T-helper 2 cell treated with Interferon-gamma antibody and Interleukin-4, amounts not matched to agents 5 μg/mL and 100 μg/mL, for 36 hours (primary cell): Measurements from ENCODE around the gene SERGEF.

Source experiments
- DNase-seq: peaks from one replicate; pipeline ENCODE4 v3.0.0; 2021; ENCODE audit warnings: low spot score
- H3K27ac Mint-ChIP-seq: one replicate; pipeline ENCODE4 v1.8.0; 2021; ENCODE audit warnings: mild to moderate bottlenecking, mixed read lengths
- H3K27me3 Mint-ChIP-seq: one replicate; pipeline ENCODE4 v1.8.0; 2021; ENCODE audit warnings: low read depth, mixed read lengths
- H3K36me3 Mint-ChIP-seq: one replicate; pipeline ENCODE4 v1.8.0; 2021; ENCODE audit warnings: low read depth, mixed read lengths
- H3K4me1 Mint-ChIP-seq: one replicate; pipeline ENCODE4 v1.8.0; 2021; ENCODE audit warnings: low read depth, mixed read lengths
- H3K4me3 Mint-ChIP-seq: one replicate; pipeline ENCODE4 v1.8.0; 2022; ENCODE audit warnings: mild to moderate bottlenecking, moderate library complexity, mixed read lengths
- H3K9me3 Mint-ChIP-seq: one replicate; pipeline ENCODE4 v1.8.0; 2021; ENCODE audit warnings: mixed read lengths

SERGEF gene

DNA sequence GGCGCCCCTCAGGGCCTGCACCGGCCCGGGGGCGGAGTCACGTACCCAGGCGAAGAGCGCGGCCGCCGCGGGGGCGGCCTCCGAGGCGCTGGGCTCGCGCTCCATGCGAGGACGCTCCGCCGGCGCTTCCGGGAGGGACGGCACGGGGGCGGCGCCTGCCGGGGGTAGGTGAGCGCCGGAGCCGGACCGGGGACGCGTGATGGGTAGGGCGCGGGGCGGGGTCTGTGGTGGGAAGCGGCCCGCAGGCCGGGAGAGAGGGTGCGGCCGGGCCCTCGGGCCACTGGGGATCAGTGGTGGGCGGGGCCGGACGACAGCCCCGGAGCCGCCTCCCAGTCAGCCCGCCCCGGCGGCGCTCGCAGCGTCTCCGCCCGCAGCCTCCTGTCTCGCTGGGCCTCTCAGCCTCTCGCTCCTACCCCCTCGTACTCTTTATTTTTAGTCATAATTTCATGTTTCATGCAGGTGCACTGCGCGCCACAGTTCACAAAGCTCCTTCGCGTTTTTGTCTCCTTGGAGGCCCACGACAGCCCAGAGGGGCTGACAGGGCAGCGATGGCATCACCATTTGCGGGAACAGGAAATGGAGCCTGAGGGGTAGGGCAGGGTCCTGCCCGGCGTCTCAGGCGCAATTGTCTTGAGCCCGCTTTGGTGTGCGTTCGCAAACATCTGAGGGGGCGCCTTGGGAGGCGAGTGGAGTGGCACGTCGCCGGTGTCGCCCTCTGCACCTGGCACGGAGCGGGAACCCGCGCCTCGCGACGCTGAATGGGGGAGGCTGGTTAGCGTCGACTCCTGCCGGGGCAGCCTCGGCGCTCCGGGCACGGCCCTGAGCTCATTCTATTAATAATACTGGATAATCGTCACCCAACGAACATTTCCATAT is at the start of gene SERGEF:
TSS of gene SERGEF (minus strand) at position 142 of the 876 bp plus-strand sequence. CDS start at position 105, 37 bp downstream.
- H3K27me3 Mint-ChIP-seq = no peaks in the 10 kb centered on the region
- peak within 1 kb of the TSS; percentile 98 for H3K27ac Mint-ChIP-seq
- H3K9me3 Mint-ChIP-seq = no peaks in the 10 kb centered on the region
- DNase-seq = peak; percentile 95
- peaks cover 4% of the 10 kb centered on the region for H3K36me3 Mint-ChIP-seq
- peak within 1 kb of the TSS; percentile 97 for H3K4me3 Mint-ChIP-seq
- peaks cover 31% of the 10 kb centered on the region for H3K4me1 Mint-ChIP-seq

DNA sequence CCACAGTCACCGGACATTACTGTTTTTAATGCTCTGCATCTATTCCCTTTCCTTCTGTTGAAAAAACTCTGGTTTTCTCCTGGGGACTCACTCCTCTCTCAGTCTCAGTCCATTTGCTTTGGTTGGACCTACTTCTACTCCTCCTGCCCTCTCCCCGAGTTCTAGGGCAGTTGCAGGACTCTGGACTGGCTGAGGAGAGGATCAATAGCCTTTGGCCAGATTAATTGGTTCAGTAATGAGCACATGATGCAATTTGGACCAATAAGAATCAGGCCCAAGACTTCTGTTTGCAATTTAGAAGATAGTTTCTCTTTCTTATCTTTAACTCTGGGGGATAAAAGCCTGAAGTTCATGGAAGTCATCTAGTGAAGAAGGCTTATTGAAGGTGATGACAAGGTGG is 48.5 kb upstream of the SERGEF start:
- DNase-seq = no peak
- H3K4me1 Mint-ChIP-seq = no peaks in the 10 kb centered on the region
- H3K27me3 Mint-ChIP-seq = no peaks in the 10 kb centered on the region
- no peak overlapping the region for H3K27ac Mint-ChIP-seq
- H3K4me3 Mint-ChIP-seq = no peak overlapping the region
- no peaks in the 10 kb centered on the region for H3K36me3 Mint-ChIP-seq
- no peaks in the 10 kb centered on the region for H3K9me3 Mint-ChIP-seq

DNA sequence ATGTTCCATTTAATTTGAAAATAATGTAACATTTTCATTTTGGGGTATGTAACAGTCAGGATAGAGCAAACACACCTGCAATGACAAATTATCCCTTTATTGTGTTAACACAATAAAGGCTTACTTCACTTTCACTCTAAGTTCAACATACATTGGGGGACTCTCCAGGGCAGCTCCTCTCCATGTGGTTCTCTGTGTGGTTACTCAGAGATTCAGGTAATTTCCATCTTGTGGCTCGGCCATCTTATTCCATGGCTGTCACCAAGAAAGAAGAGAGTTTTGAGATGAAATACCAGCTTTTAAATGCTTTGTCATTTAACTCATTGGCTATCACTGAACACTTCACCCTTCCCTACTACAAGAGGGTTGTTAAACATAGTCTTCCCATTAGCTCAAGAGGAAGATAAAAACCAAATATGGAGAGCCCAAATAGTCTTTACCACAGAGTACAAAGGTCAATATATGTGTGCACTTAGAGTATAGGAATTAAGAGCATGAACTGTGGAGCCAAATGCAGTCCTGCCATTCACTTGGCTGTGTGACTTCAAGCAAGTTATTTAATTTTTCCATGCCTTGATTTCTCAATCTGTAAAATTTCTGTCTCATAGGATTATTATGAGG is 43.8 kb upstream of the SERGEF start:
- H3K4me1 Mint-ChIP-seq = no peaks in the 10 kb centered on the region

DNA sequence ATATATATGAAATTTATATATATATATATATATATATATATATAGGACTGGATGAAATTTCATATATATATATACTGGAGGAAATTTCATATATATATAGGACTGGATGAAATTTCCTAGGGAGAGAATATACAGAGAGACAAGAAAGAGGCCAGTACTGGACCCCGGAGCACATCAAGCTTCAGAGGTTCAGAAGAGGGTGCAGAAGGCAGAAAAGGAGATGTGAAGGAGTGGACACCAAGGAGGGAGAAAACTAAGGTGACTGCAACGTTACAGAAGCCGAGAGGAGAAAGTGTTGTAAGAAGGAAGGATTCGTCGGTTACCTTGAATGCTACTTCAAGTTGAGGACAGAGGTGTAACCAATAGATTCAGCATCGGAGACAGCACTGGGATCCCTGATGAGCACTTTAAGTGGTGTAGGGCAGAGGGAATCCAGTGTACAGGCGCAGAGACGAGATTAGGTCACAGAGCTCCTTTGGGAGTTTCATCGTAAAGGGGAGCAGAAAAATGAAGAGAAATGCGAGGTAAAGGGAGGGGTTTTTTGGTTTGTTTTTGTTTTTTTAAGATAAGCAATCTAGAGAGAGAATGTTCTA is 41.8 kb upstream of the SERGEF start:
- Mint-ChIP-seq H3K36me3 (no peaks in the 10 kb centered on the region), H3K27ac (no peak overlapping the region), H3K9me3 (no peaks in the 10 kb centered on the region), H3K4me3 (no peak overlapping the region), H3K27me3 (peaks cover 4% of the 10 kb centered on the region), H3K4me1 (no peaks in the 10 kb centered on the region)
- DNase-seq = no peak

More for the DNA sequence above, 43.8 kb upstream of the SERGEF start:
- DNase-seq = no peak
- Mint-ChIP-seq H3K27me3 (no peaks in the 10 kb centered on the region), H3K27ac (no peak overlapping the region), H3K9me3 (no peaks in the 10 kb centered on the region), H3K4me3 (no peak overlapping the region), H3K36me3 (no peaks in the 10 kb centered on the region)

- DNase-seq = no peak
- Mint-ChIP-seq H3K4me3 (no peak overlapping the region), H3K4me1 (no peaks in the 10 kb centered on the region), H3K36me3 (no peaks in the 10 kb centered on the region), H3K27ac (no peak overlapping the region), H3K27me3 (peaks cover 35% of the 10 kb centered on the region), H3K9me3 (no peaks in the 10 kb centered on the region)
These were observed 38.0 kb upstream of the SERGEF start for GRCh38 chr11:18050848-18051247.

DNA sequence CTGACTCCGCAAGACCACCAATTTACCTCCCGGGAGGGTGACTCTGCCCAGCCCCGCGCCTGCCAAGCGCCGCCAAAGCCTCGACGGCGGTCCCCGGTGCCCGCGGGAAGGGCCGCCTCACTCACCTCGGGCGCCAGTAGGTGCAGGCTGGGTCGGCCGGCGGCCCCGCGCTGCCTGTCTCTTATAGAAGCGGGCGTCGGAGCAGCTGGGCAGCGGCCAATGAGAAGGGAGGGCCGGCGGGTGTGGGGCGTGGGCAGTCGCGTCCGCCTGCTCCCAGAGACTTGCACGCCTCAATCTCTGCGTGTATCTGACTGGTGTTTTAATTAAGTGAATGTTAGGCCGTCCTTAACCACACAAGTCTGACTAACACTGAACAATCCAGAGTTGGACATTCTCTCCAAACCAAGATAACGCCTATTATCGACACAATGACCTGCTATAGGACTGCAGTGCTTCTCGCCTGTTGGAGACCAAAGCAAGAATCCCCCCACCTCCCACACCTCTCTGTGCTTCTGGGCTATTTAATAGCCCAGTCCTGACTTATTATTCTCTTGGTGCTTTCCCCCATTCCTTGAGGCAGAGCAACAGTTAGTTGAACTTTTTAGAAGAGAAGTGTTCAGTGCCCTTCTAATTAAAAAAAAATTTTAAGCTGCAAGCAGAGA is 33.4 kb upstream of the SERGEF start, which contains the start of gene TPH1:
TSS of gene TPH1 (minus strand) at position 154 of the 662 bp plus-strand sequence. CDS start 5,507 bp downstream, outside the sequence.
- Mint-ChIP-seq H3K27me3 (peaks cover 69% of the 10 kb centered on the region), H3K36me3 (no peaks in the 10 kb centered on the region), H3K4me3 (no peak within 1 kb of the TSS), H3K9me3 (no peaks in the 10 kb centered on the region), H3K4me1 (no peaks in the 10 kb centered on the region), H3K27ac (no peak within 1 kb of the TSS)
- DNase-seq = no peak

- H3K27ac Mint-ChIP-seq = no peak overlapping the region
- no peaks in the 10 kb centered on the region for H3K9me3 Mint-ChIP-seq
- H3K4me3 Mint-ChIP-seq = no peak overlapping the region
- H3K4me1 Mint-ChIP-seq = no peaks in the 10 kb centered on the region
- H3K27me3 Mint-ChIP-seq = peaks cover 26% of the 10 kb centered on the region
- no peaks in the 10 kb centered on the region for H3K36me3 Mint-ChIP-seq
- DNase-seq = no peak
These were observed 23.6 kb upstream of the SERGEF start for GRCh38 chr11:18036456-18036855.

GRCh38 chr11:18027475-18027874 is 14.6 kb upstream of the SERGEF start:
- H3K27ac Mint-ChIP-seq = no peak overlapping the region
- H3K9me3 Mint-ChIP-seq = no peaks in the 10 kb centered on the region
- no peaks in the 10 kb centered on the region for H3K36me3 Mint-ChIP-seq
- H3K4me3 Mint-ChIP-seq = no peak overlapping the region
- peaks cover 16% of the 10 kb centered on the region for H3K4me1 Mint-ChIP-seq
- peaks cover 12% of the 10 kb centered on the region for H3K27me3 Mint-ChIP-seq
- DNase-seq = no peak

GRCh38 chr11:18022419-18022818 is 9.6 kb upstream of the SERGEF start:
- no peak overlapping the region for H3K4me3 Mint-ChIP-seq
- H3K9me3 Mint-ChIP-seq = no peaks in the 10 kb centered on the region
- no peak overlapping the region for H3K27ac Mint-ChIP-seq
- DNase-seq = no peak
- peaks cover 7% of the 10 kb centered on the region for H3K4me1 Mint-ChIP-seq
- peaks cover 7% of the 10 kb centered on the region for H3K27me3 Mint-ChIP-seq
- no peaks in the 10 kb centered on the region for H3K36me3 Mint-ChIP-seq

DNA sequence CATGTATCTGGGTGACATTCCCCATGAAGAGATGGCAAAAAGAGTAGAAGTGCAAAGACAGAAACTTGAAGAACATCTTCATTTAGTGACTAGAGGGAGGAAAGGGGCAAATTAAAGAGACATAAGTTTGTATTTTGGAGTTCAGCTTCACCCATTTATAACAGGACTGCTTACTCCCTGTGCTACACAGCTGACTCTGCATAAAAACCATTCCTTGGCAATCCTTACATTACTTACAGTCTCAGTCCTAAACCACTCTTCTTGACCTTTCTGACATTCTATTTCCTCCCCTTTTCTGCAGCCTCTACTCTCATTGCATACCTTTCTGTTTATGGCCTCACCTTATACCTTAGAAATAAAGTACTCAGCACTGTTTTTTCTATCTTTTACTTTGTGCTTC is 6.8 kb upstream of the SERGEF start:
- Mint-ChIP-seq H3K4me1 (peaks cover 6% of the 10 kb centered on the region), H3K9me3 (no peaks in the 10 kb centered on the region), H3K4me3 (no peak overlapping the region), H3K27ac (no peak overlapping the region), H3K27me3 (peaks cover 4% of the 10 kb centered on the region), H3K36me3 (no peaks in the 10 kb centered on the region)
- DNase-seq = no peak

- no peaks in the 10 kb centered on the region for H3K27me3 Mint-ChIP-seq
- H3K27ac Mint-ChIP-seq = no peak overlapping the region
- no peaks in the 10 kb centered on the region for H3K9me3 Mint-ChIP-seq
- H3K4me3 Mint-ChIP-seq = no peak overlapping the region
- H3K4me1 Mint-ChIP-seq = peaks cover 22% of the 10 kb centered on the region
- DNase-seq = no peak
- peaks cover 2% of the 10 kb centered on the region for H3K36me3 Mint-ChIP-seq
These were observed 3.9 kb upstream of the SERGEF start for GRCh38 chr11:18016789-18017188.

DNA sequence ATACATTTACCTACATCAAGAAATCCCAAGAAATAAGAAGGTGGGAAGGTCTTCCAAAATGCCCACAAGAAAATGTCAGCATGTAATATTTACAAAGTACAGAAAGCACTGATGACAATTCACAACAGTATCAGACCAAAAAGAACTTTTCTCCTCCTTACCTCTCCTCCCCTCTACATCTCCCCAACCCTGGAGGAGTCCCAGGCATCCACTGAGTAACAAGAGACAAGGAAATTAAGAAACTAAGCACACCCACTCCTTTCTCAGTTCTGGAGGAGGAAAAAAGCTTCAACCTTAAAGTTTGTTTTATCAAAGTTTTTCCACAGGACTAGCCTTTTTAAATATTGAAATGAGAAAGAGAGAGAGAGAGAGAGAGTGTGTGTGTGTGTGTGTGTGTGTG is 2.0 kb upstream of the SERGEF start:
- no peaks in the 10 kb centered on the region for H3K27me3 Mint-ChIP-seq
- H3K4me3 Mint-ChIP-seq = no peak overlapping the region
- DNase-seq = no peak
- peaks cover 4% of the 10 kb centered on the region for H3K36me3 Mint-ChIP-seq
- H3K9me3 Mint-ChIP-seq = no peaks in the 10 kb centered on the region
- peaks cover 31% of the 10 kb centered on the region for H3K4me1 Mint-ChIP-seq
- H3K27ac Mint-ChIP-seq = no peak overlapping the region

DNA sequence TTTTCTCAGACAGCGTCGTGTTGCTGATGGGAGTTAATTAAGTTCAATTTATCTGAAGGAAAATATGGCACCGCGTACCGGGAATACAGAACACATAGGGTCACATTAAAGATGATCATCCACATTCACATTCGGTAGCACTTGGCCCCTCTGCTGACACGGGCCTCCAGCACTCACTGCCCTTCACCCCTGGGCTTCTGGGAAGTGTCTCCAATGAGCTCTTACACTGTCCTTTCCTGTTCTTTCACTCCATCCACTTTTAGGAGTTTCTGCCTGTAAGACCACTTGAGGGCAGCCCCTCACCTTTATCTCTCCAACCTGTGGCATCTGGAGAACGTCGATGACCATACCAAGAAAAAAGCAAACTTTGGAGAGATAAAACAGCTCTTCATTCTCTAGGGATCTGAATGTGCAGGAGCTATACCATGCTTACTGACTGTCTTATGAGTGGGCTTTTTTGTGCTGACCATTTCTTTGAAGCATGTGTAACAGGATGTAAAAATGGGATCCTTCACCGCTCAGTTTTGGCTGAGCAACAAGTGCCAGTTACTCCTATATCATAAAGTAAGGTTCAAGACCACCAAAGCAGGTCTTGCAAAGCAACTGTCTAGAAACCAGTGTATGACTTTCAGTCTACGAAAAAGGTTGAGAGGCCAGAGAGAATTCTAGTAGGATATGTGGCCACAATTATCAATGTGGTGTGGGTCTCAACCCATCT is 1.1 kb upstream of the SERGEF start:
- H3K27me3 Mint-ChIP-seq = no peaks in the 10 kb centered on the region
- H3K27ac Mint-ChIP-seq = peak overlapping the region; percentile 98
- peak overlapping the region; percentile 97 for H3K4me3 Mint-ChIP-seq
- no peak for DNase-seq
- H3K4me1 Mint-ChIP-seq = peaks cover 31% of the 10 kb centered on the region
- H3K36me3 Mint-ChIP-seq = peaks cover 4% of the 10 kb centered on the region
- H3K9me3 Mint-ChIP-seq = no peaks in the 10 kb centered on the region
